H1 (cell line): ENCODE results near the gene PDZD2. TPM values are rescaled to one million over a fixed set of nuclear protein-coding genes. Genes with fewer than 3 reads are reported as not detected.

Source experiments
- CTCF ChIA-PET: fragments of 300-600 bp; sonication (Branson Sonifier 250); formaldehyde crosslinking; loops from one replicate; lab custom pipeline; 2021; ENCODE audit not compliant: partially characterized antibody; lab: Charles Lee
- POLR2A ChIA-PET: fragments of 300-600 bp; sonication (Branson Sonifier 250); formaldehyde crosslinking; loops from one replicate; lab custom pipeline; 2021; ENCODE audit warnings: inconsistent platforms; ENCODE audit not compliant: partially characterized antibody; lab: Charles Lee
- DNase-seq, 2 experiments: peaks; one replicate each; pipeline versions ENCODE4 v3.0.0 to v3.0.0-alpha.2; 2010 to 2022; ENCODE audit warnings: low spot score in 2 of 2, low read depth in 1 of 2, mixed read lengths in 1 of 2
- FAIRE-seq: peaks from 2 replicates; lab custom pipeline; 2011; peaks lifted over from hg19 to GRCh38; lab: Jason Lieb, UNC
- H2AFZ ChIP-seq: 2 replicates; pipeline ENCODE4 v1.8.1; 2012; ENCODE audit warnings: low read length, inconsistent platforms
- H2AK5ac ChIP-seq: 2 replicates; pipeline ENCODE4 v1.6.1; 2013; ENCODE audit warnings: low read depth, low read length
- H2BK120ac ChIP-seq: replicated peaks from 2 replicates; pipeline ENCODE3; 2013; ENCODE audit warnings: low read depth, low read length, inconsistent platforms
- H2BK12ac ChIP-seq: 2 replicates; pipeline ENCODE4 v1.6.1; 2013; ENCODE audit warnings: low read depth, low read length
- H2BK15ac ChIP-seq: 2 replicates; pipeline ENCODE4 v1.6.1; 2013; ENCODE audit warnings: low read length
- H2BK20ac ChIP-seq: 2 replicates; pipeline ENCODE4 v1.6.1; 2013; ENCODE audit warnings: low read length
- H2BK5ac ChIP-seq: 2 replicates; pipeline ENCODE4 v1.6.1; 2013; ENCODE audit warnings: low read depth, low read length
- H3K14ac ChIP-seq: 2 replicates; pipeline ENCODE4 v1.6.1; 2013; ENCODE audit warnings: inconsistent platforms; ENCODE audit not compliant: insufficient read length
- H3K18ac ChIP-seq: 2 replicates; pipeline ENCODE4 v1.6.1; 2013; ENCODE audit warnings: low read length; ENCODE audit errors: extremely low read depth
- H3K23ac ChIP-seq: 2 replicates; pipeline ENCODE4 v1.6.1; 2013; ENCODE audit warnings: inconsistent platforms; ENCODE audit not compliant: insufficient read length
- H3K23me2 ChIP-seq: 2 replicates; pipeline ENCODE4 v1.6.1; 2013; ENCODE audit warnings: low read depth, low read length
- H3K27ac ChIP-seq: 2 replicates; pipeline ENCODE4 v1.6.1; 2011; ENCODE audit warnings: low read depth, low read length, inconsistent platforms
- H3K27me3 ChIP-seq, 4 experiments: replicated peaks in 1 of 4; 1 replicate in 1 of 4; 2 replicates in 3 of 4; pipeline versions ENCODE4 v1.6.1 to v1.8.1; 2011 to 2013; ENCODE audit warnings: low read length in 3 of 4, mild to moderate bottlenecking in 3 of 4, inconsistent platforms in 2 of 4, mixed read lengths in 2 of 4, moderate library complexity in 1 of 4; ENCODE audit not compliant: control insufficient read depth in 3 of 4, insufficient read depth in 3 of 4; ENCODE audit errors: extremely low read depth in 1 of 4
- H3K36me3 ChIP-seq, 4 experiments: 2 replicates each; pipeline versions ENCODE4 v1.6.1 to v1.8.1; 2011 to 2013; ENCODE audit warnings: mild to moderate bottlenecking in 4 of 4, low read length in 3 of 4, moderate library complexity in 2 of 4, control low read depth in 1 of 4, inconsistent platforms in 1 of 4; ENCODE audit not compliant: insufficient read depth in 4 of 4, control insufficient read depth in 2 of 4
- H3K4ac ChIP-seq: replicated peaks from 2 replicates; pipeline ENCODE3; 2013; ENCODE audit warnings: low read length, low read depth, mixed read lengths, inconsistent platforms; ENCODE audit not compliant: insufficient read length
- H3K4me1 ChIP-seq, 4 experiments: replicated peaks in 1 of 4; 1 replicate in 1 of 4; 2 replicates in 3 of 4; pipeline versions ENCODE4 v1.6.1 to v1.8.1; 2011 to 2013; ENCODE audit warnings: low read length in 3 of 4, inconsistent platforms in 2 of 4, mixed read lengths in 1 of 4; ENCODE audit not compliant: insufficient read depth in 4 of 4, control insufficient read depth in 3 of 4
- H3K4me2 ChIP-seq, 2 experiments: 2 replicates each; pipeline versions ENCODE4 v1.6.1 to v1.8.1; 2011 to 2013; ENCODE audit warnings: low read depth in 2 of 2, low read length in 2 of 2, control low read depth in 1 of 2, inconsistent platforms in 1 of 2, mild to moderate bottlenecking in 1 of 2; ENCODE audit not compliant: insufficient read depth in 1 of 2
- H3K4me3 ChIP-seq, 4 experiments: fragments of 200-600, 300-600 bp in 1 of 4; sonication (generic), shearing (Covaris generic), sonication (Bioruptor Twin) in 1 of 4; 2 replicates each; pipeline versions ENCODE4 v1.5.1 to v1.8.1; 2011 to 2016; ENCODE audit warnings: low read length in 4 of 4, low read depth in 3 of 4, control low read depth in 2 of 4, inconsistent platforms in 2 of 4, mild to moderate bottlenecking in 2 of 4, mixed read lengths in 1 of 4, moderate library complexity in 1 of 4; ENCODE audit not compliant: insufficient read depth in 2 of 4; ENCODE audit errors: extremely low read depth in 1 of 4
- H3K56ac ChIP-seq: replicated peaks from 2 replicates; pipeline ENCODE3; 2013; ENCODE audit warnings: low read depth, mild to moderate bottlenecking, mixed read lengths, low read length, inconsistent platforms; ENCODE audit not compliant: insufficient read length
- H3K79me1 ChIP-seq: 2 replicates; pipeline ENCODE4 v1.6.1; 2013; ENCODE audit warnings: low read depth, low read length, control low read depth
- H3K79me2 ChIP-seq, 2 experiments: 2 replicates each; pipeline versions ENCODE4 v1.6.1 to v1.8.1; 2012 to 2013; ENCODE audit warnings: low read length in 2 of 2, mild to moderate bottlenecking in 2 of 2, inconsistent platforms in 1 of 2; ENCODE audit not compliant: insufficient read depth in 2 of 2, control insufficient read depth in 1 of 2
- H3K9ac ChIP-seq, 4 experiments: replicated peaks in 1 of 4; 1 replicate in 1 of 4; 2 replicates in 3 of 4; pipeline versions ENCODE4 v1.6.1 to v1.8.1; 2011 to 2013; ENCODE audit warnings: low read depth in 3 of 4, low read length in 3 of 4, control low read depth in 2 of 4, mild to moderate bottlenecking in 2 of 4, moderate library complexity in 2 of 4, inconsistent platforms in 1 of 4; ENCODE audit errors: extremely low read depth in 1 of 4
- H3K9me3 ChIP-seq, 2 experiments: 2 replicates each; pipeline versions ENCODE4 v1.6.1 to v1.8.1; 2012 to 2013; ENCODE audit warnings: mild to moderate bottlenecking in 2 of 2, moderate library complexity in 2 of 2, control low read depth in 1 of 2, inconsistent platforms in 1 of 2, low read depth in 1 of 2, low read length in 1 of 2, mixed read lengths in 1 of 2; ENCODE audit not compliant: insufficient read depth in 2 of 2
- H4K20me1 ChIP-seq, 2 experiments: replicated peaks in 1 of 2; 2 replicates each; pipeline versions ENCODE3 to v1.8.1; 2011 to 2013; ENCODE audit warnings: inconsistent platforms in 2 of 2, low read length in 2 of 2, mild to moderate bottlenecking in 1 of 2; ENCODE audit not compliant: insufficient read depth in 2 of 2, control insufficient read depth in 1 of 2
- H4K5ac ChIP-seq: 2 replicates; pipeline ENCODE4 v1.6.1; 2013; ENCODE audit warnings: low read length, low read depth, mixed read lengths, inconsistent platforms; ENCODE audit not compliant: insufficient read length
- H4K8ac ChIP-seq: 2 replicates; pipeline ENCODE4 v1.8.0; 2013; ENCODE audit warnings: mild to moderate bottlenecking, moderate library complexity, low read length, inconsistent platforms; ENCODE audit not compliant: insufficient read depth; ENCODE audit errors: extremely low read depth
- H4K91ac ChIP-seq: replicated peaks from 2 replicates; pipeline ENCODE3; 2013; ENCODE audit warnings: low read length, mixed read lengths, inconsistent platforms; ENCODE audit not compliant: insufficient read length
- GABPA ChIP-seq: IDR thresholded peaks from 2 replicates; pipeline ENCODE4 v1.6.1; 2011; ENCODE audit warnings: mild to moderate bottlenecking, low read length, moderate library complexity, borderline replicate concordance; ENCODE audit not compliant: insufficient read depth
- SP2 ChIP-seq: IDR thresholded peaks from 2 replicates; pipeline ENCODE4 v1.6.1; 2012; ENCODE audit warnings: mild to moderate bottlenecking, low read length, inconsistent platforms
- SUZ12 ChIP-seq: fragments of 200-600 bp; sonication (generic); IDR thresholded peaks from 2 replicates; pipeline ENCODE4 v1.6.1; 2012; ENCODE audit warnings: mild to moderate bottlenecking, inconsistent platforms, low read length, moderate library complexity, mixed read lengths
- TAF7 ChIP-seq: optimal IDR thresholded peaks from 2 replicates; pipeline ENCODE3; 2011; ENCODE audit warnings: low read depth, mild to moderate bottlenecking, inconsistent platforms, low read length, moderate library complexity, borderline replicate concordance
- ZNF274 ChIP-seq: IDR thresholded peaks from 2 replicates; pipeline ENCODE4 v1.7.0; 2012; ENCODE audit warnings: low read length, borderline replicate concordance; ENCODE audit errors: extremely low read depth
- WGBS, 2 experiments: shearing (Covaris generic) in 1 of 2; methylation state at CpG; one replicate each; pipeline versions ENCODE4 v1.1.6 to v1.1.7; 2013 to 2015; ENCODE audit warnings: low lambda C conversion rate in 2 of 2, mixed read lengths in 2 of 2, inconsistent platforms in 1 of 2, low coverage in 1 of 2, missing lambda C conversion rate in 1 of 2; ENCODE audit not compliant: insufficient replicate concordance in 2 of 2, insufficient coverage in 1 of 2, insufficient read length in 1 of 2; ENCODE audit errors: extremely low coverage in 1 of 2, missing lambda C conversion rate in 1 of 2; 5-methylcytosine and 5-hydroxymethylcytosine counted together
- polyA plus RNA-seq, 7 experiments: library from polyadenylated mRNA; depleted of rRNA in 3 of 7; stranded (reverse) in 5 of 7; unstranded in 2 of 7; fragments of >200 nt in 5 of 7; fragments of 200-250 nt in 2 of 7; gene quantifications; 1 replicate in 5 of 7; 2 replicates in 1 of 7; 4 replicates in 1 of 7; pipeline versions ENCODE4 v1.2.1 to v1.2.3, GENCODE V29; 2011 to 2013; ENCODE audit warnings: missing spikeins in 2 of 7, mixed read lengths in 2 of 7
- total RNA-seq: library from RNA; stranded (reverse); fragmentation: NEBNext Ultra II Directional; extraction: Animal tissue kit (Norgen Biotek cat#: 25700); gene quantifications from 2 replicates; pipeline ENCODE4 v1.2.1, GENCODE V29; 2021

PDZD2 gene
- total and polyA plus RNA-seq, 2 of the 8 experiments (the other 6 are each of a cell fraction or from before 2014, with no cell fraction given) = 1.2 to 6.8 TPM

GRCh38 chr5:31637851-31638250 lies 1.1 kb upstream of the PDZD2 start:
- POLR2A ChIA-PET = interaction anchor here (0.9 to 1.5 kb wide), 3 partner anchors 10 to 439 kb away, joined by 3 to 4 read pairs (median 3); no protein-coding TSS in a partner anchor
- H3K4me3 ChIP-seq = peak overlapping the region in 1 of 4 experiments; percentile 82; a peak in 1 of 8 replicates
- no peak for TF ChIP-seq TAF7
- TF ChIP-seq ZNF274 = no peak
- TF ChIP-seq SP2 = no peak
- no peak for TF ChIP-seq SUZ12
- no peak for TF ChIP-seq GABPA

More at GRCh38 chr5:31637851-31638250, 1.1 kb upstream of the PDZD2 start:
- Histone ChIP-seq H2BK5ac (no peak overlapping the region), H3K23me2 (peaks cover 8% of the 10 kb centered on the region), H3K4me2 (peak overlapping the region in 1 of 2 experiments; percentile 86; a peak in 1 of 4 replicates), H3K18ac (no peak overlapping the region), H3K23ac (no peak overlapping the region), H2BK20ac (no peak overlapping the region), H4K5ac (no peak overlapping the region), H2BK12ac (no peak overlapping the region), H3K79me2 (no peaks in the 10 kb centered on the region), H3K27ac (no peak overlapping the region), H3K56ac (no peak overlapping the region), H3K79me1 (no peaks in the 10 kb centered on the region), H4K20me1 (peaks cover 2 to 4% of the 10 kb centered on the region in 2 experiments), H4K91ac (no peak overlapping the region), H2BK120ac (no peak overlapping the region), H3K36me3 (no peaks in the 10 kb centered on the region), H3K27me3 (peaks cover 2 to 22% (median 15%) of the 10 kb centered on the region in 4 experiments; a peak in 6 of 7 replicates), H3K4me1 (peaks cover 0 to 14% (median 5%) of the 10 kb centered on the region in 4 experiments; a peak in 4 of 7 replicates), H2BK15ac (no peak overlapping the region), H2AK5ac (no peak overlapping the region), H4K8ac (no peak overlapping the region), H2AFZ (no peak overlapping the region), H3K14ac (no peak overlapping the region), H3K9ac (no peak overlapping the region), H3K4ac (no peak overlapping the region), H3K9me3 (no peaks in the 10 kb centered on the region)
- 86% methylated on average over 6 of the region's 6 CpGs; no CpG with 5 or more reads in 1 of the 2 experiments for WGBS, 2 experiments
- CTCF ChIA-PET = interaction anchor here (0.6 to 3.0 kb wide), 29 partner anchors 9 to 419 kb away, joined by 3 to 20 read pairs (median 4); no protein-coding TSS in a partner anchor
- DNase-seq = no peak
- FAIRE-seq = no peak
